Osteoblast (primary cell): Measurements from ENCODE around the gene PCA3. TPM values are rescaled to one million over a fixed set of nuclear protein-coding genes. Genes with fewer than 3 reads are reported as not detected.

Experiments
- DNase-seq: peaks from one replicate; pipeline ENCODE4 v3.0.0; 2011; ENCODE audit warnings: low spot score, mixed read lengths; ENCODE audit not compliant: insufficient read length; ENCODE audit errors: missing footprints
- H2AFZ ChIP-seq: 2 replicates; pipeline ENCODE4 v1.6.0; 2011; ENCODE audit warnings: mild to moderate bottlenecking, low read length
- H3K27ac ChIP-seq: 2 replicates; pipeline ENCODE4 v1.5.1; 2011; ENCODE audit warnings: mild to moderate bottlenecking, low read depth, low read length, moderate library complexity
- H3K27me3 ChIP-seq: 2 replicates; pipeline ENCODE4 v1.6.0; 2012; ENCODE audit warnings: mild to moderate bottlenecking, control low read depth, inconsistent platforms, low read length, moderate library complexity; ENCODE audit not compliant: insufficient read depth
- H3K36me3 ChIP-seq: 2 replicates; pipeline ENCODE4 v1.5.1; 2011; ENCODE audit warnings: mild to moderate bottlenecking, low read length, control low read depth, moderate library complexity; ENCODE audit not compliant: insufficient read depth
- H3K4me1 ChIP-seq: 2 replicates; pipeline ENCODE4 v1.5.1; 2011; ENCODE audit warnings: mild to moderate bottlenecking, low read length, control low read depth, moderate library complexity; ENCODE audit not compliant: insufficient read depth
- H3K4me2 ChIP-seq: 2 replicates; pipeline ENCODE4 v1.6.0; 2011; ENCODE audit warnings: mild to moderate bottlenecking, low read length; ENCODE audit not compliant: insufficient read depth
- H3K4me3 ChIP-seq: fragments of 200-600 bp; sonication (generic); 3 replicates; pipeline ENCODE4 v1.5.1; 2012; ENCODE audit warnings: mild to moderate bottlenecking, low read length, inconsistent platforms; ENCODE audit not compliant: insufficient read depth
- H3K79me2 ChIP-seq: 2 replicates; pipeline ENCODE4 v1.6.0; 2012; ENCODE audit warnings: mild to moderate bottlenecking, low read length, control low read depth, inconsistent platforms; ENCODE audit not compliant: insufficient read depth
- H3K9me3 ChIP-seq: 2 replicates; pipeline ENCODE4 v1.5.1; 2011; ENCODE audit warnings: low read depth, low read length, control low read depth
- H4K20me1 ChIP-seq: 2 replicates; pipeline ENCODE4 v1.6.0; 2012; ENCODE audit warnings: mild to moderate bottlenecking, low read length, control low read depth; ENCODE audit not compliant: insufficient read depth
- CTCF ChIP-seq: IDR thresholded peaks from 2 replicates; pipeline ENCODE4 v1.5.1; 2011; ENCODE audit warnings: mild to moderate bottlenecking, low read depth, low read length, moderate library complexity; ENCODE audit errors: extremely low read depth
- total RNA-seq: library from RNA; depleted of rRNA; stranded (reverse); fragments of >200 nt; gene quantifications from 2 replicates; pipeline ENCODE4 v1.2.3, GENCODE V29; 2012

Gene PCA3
- total RNA-seq, 1 donor, result 0.36 TPM

DNA sequence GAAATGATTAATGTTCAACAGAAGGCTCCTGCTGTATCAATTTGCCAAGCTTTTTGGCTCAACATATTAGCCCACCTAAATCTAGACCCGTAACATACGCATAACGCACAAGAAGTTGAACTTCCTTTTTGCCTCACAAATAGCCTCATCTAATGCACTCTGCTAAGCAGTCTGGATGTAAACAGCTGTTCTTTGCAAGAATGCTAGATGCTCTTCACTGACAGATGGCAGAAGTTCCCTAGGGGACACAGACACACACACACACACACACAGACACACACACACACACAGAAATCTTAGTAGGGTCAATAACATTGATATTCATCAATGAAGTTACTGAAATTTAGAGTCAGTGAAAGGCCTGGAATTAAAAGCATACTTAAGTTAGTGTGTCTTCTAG lies 13.2 kb upstream of the PCA3 start:
- TF ChIP-seq CTCF, result no peak
- Histone ChIP-seq H3K4me2 (no peak overlapping the region), H3K4me1 (peaks cover 6% of the 10 kb centered on the region), H3K27ac (no peak overlapping the region), H2AFZ (no peak overlapping the region), H3K9me3 (no peaks in the 10 kb centered on the region), H3K79me2 (no peaks in the 10 kb centered on the region), H3K27me3 (peaks cover 7% of the 10 kb centered on the region), H3K4me3 (no peak overlapping the region), H4K20me1 (no peaks in the 10 kb centered on the region), H3K36me3 (no peaks in the 10 kb centered on the region)
- no peak for DNase-seq

DNA sequence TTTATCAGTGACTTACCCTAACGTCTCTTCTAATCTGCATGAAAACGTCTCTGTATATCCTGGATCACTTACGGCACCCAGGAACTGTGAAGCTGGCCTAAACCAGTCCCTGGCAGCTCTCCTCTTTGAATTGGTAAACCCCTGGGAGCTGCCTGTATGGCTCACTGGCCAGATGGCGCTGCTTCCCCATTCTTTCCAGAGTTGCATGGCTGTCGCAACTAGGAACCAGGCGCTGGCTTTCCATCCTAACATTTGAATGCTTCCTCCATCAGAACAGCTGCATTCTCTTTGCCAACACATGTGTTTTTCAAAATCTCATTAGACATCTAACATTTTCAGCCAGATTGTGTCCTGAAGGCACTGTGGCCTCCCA lies 8.0 kb upstream of the PCA3 start:
- Histone ChIP-seq H3K27me3 (peaks cover 3% of the 10 kb centered on the region), H3K36me3 (no peaks in the 10 kb centered on the region), H3K27ac (no peak overlapping the region), H3K79me2 (no peaks in the 10 kb centered on the region), H3K9me3 (no peaks in the 10 kb centered on the region), H4K20me1 (no peaks in the 10 kb centered on the region), H2AFZ (no peak overlapping the region), H3K4me3 (no peak overlapping the region), H3K4me1 (peaks cover 6% of the 10 kb centered on the region), H3K4me2 (no peak overlapping the region)
- peak; percentile 22 for TF ChIP-seq CTCF
- DNase-seq, result no peak

- DNase-seq, result no peak
- H2AFZ ChIP-seq, result no peak overlapping the region
- no peaks in the 10 kb centered on the region for H3K36me3 ChIP-seq
- no peak for TF ChIP-seq CTCF
- H3K4me3 ChIP-seq, result no peak overlapping the region
- no peak overlapping the region for H3K4me2 ChIP-seq
- H3K27me3 ChIP-seq, result peaks cover 3% of the 10 kb centered on the region
- no peaks in the 10 kb centered on the region for H4K20me1 ChIP-seq
- no peak overlapping the region for H3K27ac ChIP-seq
- H3K4me1 ChIP-seq, result peaks cover 6% of the 10 kb centered on the region
- H3K79me2 ChIP-seq, result no peaks in the 10 kb centered on the region
- no peaks in the 10 kb centered on the region for H3K9me3 ChIP-seq
These were observed 7.1 kb upstream of the PCA3 start for GRCh38 chr9:76756941-76757673.

GRCh38 chr9:76758476-76758875 lies 5.8 kb upstream of the PCA3 start:
- Histone ChIP-seq H4K20me1 (no peaks in the 10 kb centered on the region), H3K9me3 (no peaks in the 10 kb centered on the region), H3K27ac (no peak overlapping the region), H3K4me2 (no peak overlapping the region), H3K27me3 (peaks cover 3% of the 10 kb centered on the region), H2AFZ (no peak overlapping the region), H3K4me1 (peaks cover 6% of the 10 kb centered on the region), H3K36me3 (no peaks in the 10 kb centered on the region), H3K79me2 (no peaks in the 10 kb centered on the region), H3K4me3 (no peak overlapping the region)
- DNase-seq, result peak; percentile 2
- TF ChIP-seq CTCF, result no peak
